ENCODE measurements around the gene TMEM258.

GRCh38 chr11:61782841-61783240, 9.6 kb downstream of the TMEM258 start:
- TF ChIP-seq POLR2AphosphoS5 (IDR thresholded peaks at IDR 0.05; ENCODE audit: low read depth) (no peak), CTCF (conservative IDR thresholded peaks at IDR 0.05; ENCODE audit: low read depth in 2 of 2) (no peak), EZH2phosphoT487 (IDR thresholded peaks at IDR 0.05; ENCODE audit: unreplicated experiment) (no peak), EZH2 (IDR thresholded peaks at IDR 0.05; ENCODE audit: low read depth, unreplicated experiment) (no peak), ZNF462 (CRISPR knock-in tag; IDR thresholded peaks at IDR 0.05) (no peak), STAT1 (IDR thresholded peaks at IDR 0.05; ENCODE audit: unreplicated experiment) (no peak), JUNB (IDR thresholded peaks at IDR 0.05; ENCODE audit: unreplicated experiment) (no peak), REST (IDR thresholded peaks at IDR 0.05; ENCODE audit: unreplicated experiment) (no peak), CREB1 (CRISPR knock-in tag; IDR thresholded peaks at IDR 0.05; ENCODE audit: low read depth) (no peak), ZNF114 (CRISPR knock-in tag; IDR thresholded peaks at IDR 0.05) (no peak), ETS1 (IDR thresholded peaks at IDR 0.05) (no peak), ZNF331 (CRISPR knock-in tag; IDR thresholded peaks at IDR 0.05; ENCODE audit: low read depth) (no peak)

Measured in GM23338 (cell line).